Small intestine (tissue), 7 donors: ENCODE data around the gene SYVN1. TPM values are rescaled to one million over a fixed set of nuclear protein-coding genes. Genes with fewer than 3 reads are reported as not detected.
A peak's percentile ranks its signal among the peaks of the same experiment; 100 is the strongest.

ENCODE experiments used
- DNase-seq, 2 donors: peaks; one replicate each; pipeline versions ENCODE4 v3.0.0 to v3.0.0-alpha.2; 2013
- FAIRE-seq: peaks from 2 replicates; lab custom pipeline; 2012; peaks lifted over from hg19 to GRCh38; lab: Jason Lieb, UNC
- H3K27ac ChIP-seq, 3 donors: one replicate each; pipeline ENCODE4 v1.5.1; 2013; ENCODE audit warnings: low read length in 2 of 3, mild to moderate bottlenecking in 2 of 3, control low read depth in 1 of 3, inconsistent platforms in 1 of 3, low read depth in 1 of 3, moderate library complexity in 1 of 3
- H3K27me3 ChIP-seq, 3 donors: one replicate each; pipeline ENCODE4 v1.6.1; 2013; ENCODE audit warnings: low read length in 3 of 3, inconsistent platforms in 1 of 3; ENCODE audit not compliant: control insufficient read depth in 3 of 3, insufficient read depth in 3 of 3
- H3K36me3 ChIP-seq, 3 donors: one replicate each; pipeline ENCODE4 v1.6.1; 2013; ENCODE audit warnings: low read length in 3 of 3, inconsistent platforms in 1 of 3, low read depth in 1 of 3, mild to moderate bottlenecking in 1 of 3, moderate library complexity in 1 of 3; ENCODE audit not compliant: control insufficient read depth in 3 of 3, insufficient read depth in 2 of 3
- H3K4me1 ChIP-seq, 3 donors: one replicate each; pipeline ENCODE4 v1.6.1; 2013; ENCODE audit warnings: low read length in 2 of 3, inconsistent platforms in 1 of 3, low read depth in 1 of 3, mild to moderate bottlenecking in 1 of 3, moderate library complexity in 1 of 3; ENCODE audit not compliant: control insufficient read depth in 3 of 3, insufficient read depth in 2 of 3
- H3K4me3 ChIP-seq, 3 donors: one replicate each; pipeline ENCODE4 v1.5.1; 2013; ENCODE audit warnings: low read length in 3 of 3, control low read depth in 1 of 3, inconsistent platforms in 1 of 3, low read depth in 1 of 3, mild to moderate bottlenecking in 1 of 3, moderate library complexity in 1 of 3
- H3K9me3 ChIP-seq, 2 donors: one replicate each; pipeline ENCODE4 v1.6.1; 2013; ENCODE audit warnings: low read depth in 1 of 2, low read length in 1 of 2; ENCODE audit not compliant: control insufficient read depth in 2 of 2, insufficient read depth in 1 of 2
- WGBS, 3 donors: extraction: QIAGEN DNeasy Blood & Tissue Kit; methylation state at CpG; one replicate each; pipeline ENCODE4 v1.1.7; 2013; 5-methylcytosine and 5-hydroxymethylcytosine counted together
- polyA plus RNA-seq, 4 donors: library from polyadenylated mRNA; stranded (reverse) in 3 of 4; unstranded in 1 of 4; fragments of 200-250 nt in 3 of 4; fragments of 120-200 nt in 1 of 4; gene quantifications; one replicate each; pipeline versions ENCODE4 v1.2.1 to v1.2.3, GENCODE V29; 2013
- donor health status: healthy with polysubstance abuse.
- donor health status: control.
- donor health status: control.
- donor health status: Bipolar disorder and iron deficiency.
- donor health status: healthy.

Gene SYVN1
- polyA plus RNA-seq, 4 donors: 10.5 to 34.4 (median 19.5) TPM

GRCh38 chr11:65132988-65133700 lies 1.2 kb downstream of the SYVN1 start:
- Histone ChIP-seq H3K27me3 (no peaks in the 10 kb centered on the region), H3K36me3 (peaks cover 14 to 51% (median 23%) of the 10 kb centered on the region in 3 donors), H3K4me1 (peaks cover 2 to 20% (median 7%) of the 10 kb centered on the region in 3 donors), H3K4me3 (peak overlapping the region; percentile 81 to 90 (median 89)), H3K9me3 (no peaks in the 10 kb centered on the region), H3K27ac (peak overlapping the region; percentile 97 to 99 (median 99))
- FAIRE-seq (no peak), DNase-seq (peak; percentile 83 to 90)
- 31 to 38% (median 33%) methylated on average over 18 of the region's 18 CpGs for WGBS, 3 donors

DNA sequence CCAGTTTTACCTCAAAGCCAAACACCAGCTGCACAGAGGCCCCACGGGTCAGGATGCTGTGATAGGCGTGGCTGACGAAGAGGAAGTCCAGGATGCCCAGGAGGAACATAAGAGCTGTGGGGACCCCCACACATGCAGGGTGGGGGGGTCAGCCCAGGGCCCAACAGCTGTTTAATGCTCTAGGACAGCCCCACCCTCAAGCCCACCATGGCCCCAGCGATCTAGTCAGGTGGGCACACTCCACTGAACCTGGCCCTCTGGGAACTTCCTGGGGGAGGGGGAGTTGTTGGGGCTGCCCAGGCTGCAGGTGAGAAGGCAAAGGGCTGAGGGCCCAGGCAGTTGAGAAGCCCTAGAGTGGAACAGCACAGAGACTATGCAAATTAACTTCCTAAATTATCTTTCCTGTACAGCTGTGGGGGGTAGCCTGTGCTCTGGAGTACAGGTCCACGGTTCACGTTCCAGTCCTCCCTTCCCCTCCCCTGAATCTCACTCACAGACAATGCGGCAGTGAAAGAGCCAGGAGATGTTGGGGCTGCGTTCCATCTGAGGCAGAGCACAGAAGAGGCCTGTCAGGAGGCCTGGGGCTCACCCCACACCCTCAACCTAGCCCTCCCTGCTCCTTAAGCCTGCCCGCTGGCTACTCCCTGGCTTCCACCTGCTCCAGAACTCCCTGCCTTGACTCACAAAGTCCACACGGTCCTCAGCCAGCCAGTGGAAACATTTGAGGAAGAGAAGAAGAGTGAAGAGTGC lies 1.9 kb downstream of the SYVN1 start:
- Histone ChIP-seq H3K4me1 (peaks cover 2 to 20% (median 7%) of the 10 kb centered on the region in 3 donors), H3K27me3 (no peaks in the 10 kb centered on the region), H3K4me3 (peak overlapping the region in 1 of 3 donors; percentile 81), H3K27ac (peak overlapping the region in 2 of 3 donors; percentile 12 to 99), H3K36me3 (peaks cover 20 to 59% (median 28%) of the 10 kb centered on the region in 3 donors), H3K9me3 (no peaks in the 10 kb centered on the region)
- DNase-seq: no peak
- FAIRE-seq: no peak
- WGBS, 3 donors: 57 to 67% (median 65%) methylated on average over 10 of the region's 10 CpGs

GRCh38 chr11:65131895-65132237 lies 2.5 kb downstream of the SYVN1 start:
- 68 to 83% (median 82%) methylated on average over 6 of the region's 6 CpGs for WGBS, 3 donors
- Histone ChIP-seq H3K9me3 (no peaks in the 10 kb centered on the region), H3K4me3 (no peak overlapping the region), H3K36me3 (peaks cover 22 to 64% (median 34%) of the 10 kb centered on the region in 3 donors), H3K4me1 (peaks cover 2 to 20% (median 7%) of the 10 kb centered on the region in 3 donors), H3K27me3 (no peaks in the 10 kb centered on the region), H3K27ac (peak overlapping the region in 1 of 3 donors; percentile 7)
- DNase-seq (no peak), FAIRE-seq (no peak)

- Histone ChIP-seq H3K9me3 (no peaks in the 10 kb centered on the region), H3K27me3 (no peaks in the 10 kb centered on the region), H3K4me3 (no peak overlapping the region), H3K36me3 (peaks cover 22 to 69% (median 34%) of the 10 kb centered on the region in 3 donors), H3K4me1 (peaks cover 2 to 20% (median 4%) of the 10 kb centered on the region in 3 donors), H3K27ac (no peak overlapping the region)
- 72 to 88% (median 80%) methylated on average over 3 of the region's 3 CpGs for WGBS, 3 donors
- DNase-seq (no peak), FAIRE-seq (no peak)
These were observed 2.9 kb downstream of the SYVN1 start for GRCh38 chr11:65131417-65131776.

DNA sequence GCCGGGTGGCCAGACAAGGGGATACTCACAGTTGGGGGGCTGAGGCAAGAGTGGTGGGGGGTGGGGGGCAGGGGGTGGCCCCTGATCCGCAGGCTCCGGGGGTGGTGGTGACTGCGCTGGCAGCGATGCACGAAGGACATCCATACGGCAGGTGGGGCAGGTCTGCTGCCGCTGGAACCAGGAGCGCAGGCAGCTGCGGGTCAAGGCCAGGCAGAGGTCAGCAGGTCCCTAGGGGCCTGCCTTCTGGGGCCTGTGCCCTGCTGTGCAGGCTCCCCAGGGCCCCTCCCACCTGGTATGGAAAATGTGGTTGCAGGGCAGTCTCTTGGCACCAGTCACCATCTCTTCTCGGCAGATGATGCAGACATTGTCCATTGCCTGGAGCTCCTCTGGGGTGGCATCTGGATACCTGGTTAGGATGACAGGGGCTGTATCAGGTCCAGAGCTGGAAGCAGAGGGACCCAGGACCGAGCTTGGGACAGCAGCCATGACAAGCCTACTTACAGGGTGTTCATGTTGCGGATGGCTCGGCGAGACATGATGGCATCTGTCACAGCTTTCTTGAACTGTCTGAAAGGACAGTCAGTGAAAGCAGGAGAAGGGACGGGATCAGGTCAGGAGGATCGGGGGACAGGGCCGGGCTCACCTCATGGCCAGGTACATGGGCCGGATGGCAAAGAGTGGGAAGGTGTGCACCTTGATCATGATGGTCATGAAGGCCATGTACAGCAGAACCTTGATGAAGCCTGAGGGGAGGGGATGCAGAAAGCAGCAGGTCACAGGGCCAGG lies 3.5 kb downstream of the SYVN1 start:
- FAIRE-seq: no peak

GRCh38 chr11:65129649-65130441 lies 4.5 kb downstream of the SYVN1 start:
- 87 to 91% (median 91%) methylated on average over 12 to 13 of the region's 13 CpGs for WGBS, 3 donors
- Histone ChIP-seq H3K27me3 (no peaks in the 10 kb centered on the region), H3K36me3 (peaks cover 22 to 84% (median 37%) of the 10 kb centered on the region in 3 donors), H3K4me3 (no peak overlapping the region), H3K27ac (no peak overlapping the region), H3K9me3 (no peaks in the 10 kb centered on the region), H3K4me1 (peaks cover 0 to 10% (median 4%) of the 10 kb centered on the region in 3 donors)
- DNase-seq (no peak), FAIRE-seq (no peak)

More for the DNA sequence above, 3.5 kb downstream of the SYVN1 start:
- H3K36me3 ChIP-seq: peaks cover 22 to 75% (median 35%) of the 10 kb centered on the region in 3 donors
- no peak overlapping the region for H3K27ac ChIP-seq
- H3K4me1 ChIP-seq: peaks cover 0 to 16% (median 4%) of the 10 kb centered on the region in 3 donors
- 85 to 87% (median 86%) methylated on average over 18 to 19 of the region's 19 CpGs for WGBS, 3 donors
- H3K9me3 ChIP-seq: no peaks in the 10 kb centered on the region
- H3K4me3 ChIP-seq: no peak overlapping the region
- no peaks in the 10 kb centered on the region for H3K27me3 ChIP-seq
- DNase-seq: no peak

DNA sequence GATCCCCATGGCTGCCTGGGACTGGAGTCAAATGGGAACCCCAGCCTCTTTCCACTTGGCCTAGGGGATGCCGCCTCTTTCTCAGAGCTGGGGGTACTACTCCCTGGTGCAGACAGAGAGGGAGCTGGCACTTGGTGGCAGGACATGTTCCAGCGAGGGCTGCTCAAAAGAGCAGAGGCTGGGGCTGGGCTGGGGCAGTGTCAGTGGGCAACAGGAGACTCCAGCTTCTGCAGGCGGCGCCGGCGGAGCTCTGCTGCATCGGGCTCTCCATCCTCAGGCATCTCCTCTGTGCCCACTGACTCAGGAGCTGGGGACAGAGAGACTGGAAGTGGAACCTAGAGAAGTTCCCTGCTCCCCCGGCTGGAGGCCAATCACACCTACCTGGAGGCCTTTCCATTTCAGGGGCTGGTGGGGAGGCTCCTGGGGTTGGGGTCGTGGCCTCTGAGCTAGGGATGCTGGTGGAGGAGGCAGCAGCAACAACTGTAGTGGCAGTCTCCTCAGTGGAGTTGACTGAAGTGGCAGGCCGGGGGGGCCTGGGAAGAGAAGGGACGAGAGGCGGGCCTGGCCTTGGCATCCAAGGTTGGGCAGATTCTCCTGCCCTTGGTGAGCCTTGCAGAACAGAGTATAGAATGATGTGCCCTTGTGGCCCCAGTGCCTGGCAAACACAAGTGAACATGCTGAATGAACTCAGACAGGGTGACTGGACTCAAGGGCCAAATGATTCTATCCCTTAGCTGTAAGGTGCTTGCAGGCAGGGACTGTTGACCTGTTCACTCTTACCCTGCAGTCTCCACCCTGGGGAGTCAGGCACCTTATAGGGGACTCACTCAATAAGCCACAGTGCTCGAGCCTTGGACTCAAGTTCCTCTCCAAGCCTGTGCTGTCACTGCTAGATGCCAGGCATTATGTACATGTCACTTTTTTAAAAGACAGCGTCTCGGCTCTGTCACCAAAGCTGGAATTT lies 5.9 kb downstream of the SYVN1 start:
- H3K27ac ChIP-seq: no peak overlapping the region
- peaks cover 0 to 10% (median 4%) of the 10 kb centered on the region in 3 donors for H3K4me1 ChIP-seq
- DNase-seq (no peak), FAIRE-seq (no peak)
- no peaks in the 10 kb centered on the region for H3K27me3 ChIP-seq
- WGBS, 3 donors: 85 to 89% (median 86%) methylated on average over 15 of the region's 15 CpGs
- peaks cover 22 to 89% (median 37%) of the 10 kb centered on the region in 3 donors for H3K36me3 ChIP-seq
- H3K4me3 ChIP-seq: no peak overlapping the region
- no peaks in the 10 kb centered on the region for H3K9me3 ChIP-seq
